Fibroblast of skin of abdomen (primary cell): ENCODE measurements around the gene PTPRD.

Experiments used
- DNase-seq: peaks from one replicate; pipeline ENCODE4 v3.0.0-alpha.2; 2013

The PTPRD gene

DNA sequence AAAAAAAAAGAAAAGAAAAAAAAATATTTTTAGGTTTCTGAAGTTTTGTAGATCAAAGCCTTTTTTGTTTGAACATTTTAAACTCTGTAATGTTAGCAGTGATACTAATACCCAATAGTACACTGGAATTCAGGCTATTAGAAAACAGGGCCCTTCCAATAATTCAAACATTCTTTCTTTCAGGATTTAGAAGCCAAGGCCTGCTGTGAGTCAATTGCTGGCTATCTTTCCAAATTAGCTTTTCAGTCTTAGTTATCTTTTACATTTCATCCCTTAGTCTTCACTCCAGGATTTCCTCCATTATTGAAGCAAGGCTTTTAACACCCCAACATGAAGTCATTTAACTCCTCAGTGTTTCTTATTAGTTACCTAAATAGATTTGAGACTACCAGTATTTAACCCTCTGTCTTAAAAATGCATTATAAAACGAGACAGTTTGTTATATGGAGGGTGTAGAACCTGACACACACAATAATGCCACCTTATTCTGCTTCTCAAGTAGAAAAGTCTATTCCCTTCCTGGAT lies 1861.3 kb downstream of the PTPRD start:
- peak; percentile 50 for DNase-seq

DNA sequence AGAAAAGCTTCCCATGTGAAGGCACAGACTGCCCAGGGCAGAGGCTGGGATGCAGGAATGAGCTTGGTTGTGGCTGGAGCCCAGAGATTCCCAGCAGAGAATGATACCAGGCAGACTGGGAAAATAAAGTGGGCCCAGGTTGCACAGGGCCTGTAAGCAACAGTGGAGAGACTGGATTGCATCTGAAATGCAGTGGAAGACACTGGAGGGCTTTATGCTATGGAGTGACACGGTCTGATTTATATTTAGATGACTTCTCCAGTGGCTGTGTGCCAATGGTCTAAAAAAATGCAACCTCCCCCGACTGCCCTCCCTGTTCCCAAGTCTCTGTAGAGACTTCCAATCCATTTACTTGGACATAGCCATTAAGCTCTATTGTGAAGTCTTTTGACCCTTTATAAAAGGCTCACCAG lies 1862.2 kb downstream of the PTPRD start:
- peak; percentile 76 for DNase-seq

DNA sequence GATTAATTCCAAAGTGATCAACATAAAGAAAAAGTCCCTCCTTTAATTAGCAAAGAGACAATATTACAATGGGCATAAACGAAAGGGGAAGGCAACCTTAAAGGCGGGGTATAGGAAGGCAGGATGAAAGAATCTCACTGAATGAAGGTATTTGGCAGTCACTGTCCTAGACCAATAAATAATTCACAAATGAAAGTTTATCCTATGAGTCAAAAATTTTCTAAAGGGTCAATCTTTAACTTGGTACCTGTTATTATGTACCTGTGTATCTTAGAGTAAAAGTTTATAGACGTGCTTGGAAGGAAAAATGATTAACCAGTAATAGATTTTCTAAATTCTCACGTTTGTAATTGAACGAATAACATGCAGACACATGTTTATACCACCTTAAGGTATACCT lies 1867.5 kb downstream of the PTPRD start:
- DNase-seq: no peak

DNA sequence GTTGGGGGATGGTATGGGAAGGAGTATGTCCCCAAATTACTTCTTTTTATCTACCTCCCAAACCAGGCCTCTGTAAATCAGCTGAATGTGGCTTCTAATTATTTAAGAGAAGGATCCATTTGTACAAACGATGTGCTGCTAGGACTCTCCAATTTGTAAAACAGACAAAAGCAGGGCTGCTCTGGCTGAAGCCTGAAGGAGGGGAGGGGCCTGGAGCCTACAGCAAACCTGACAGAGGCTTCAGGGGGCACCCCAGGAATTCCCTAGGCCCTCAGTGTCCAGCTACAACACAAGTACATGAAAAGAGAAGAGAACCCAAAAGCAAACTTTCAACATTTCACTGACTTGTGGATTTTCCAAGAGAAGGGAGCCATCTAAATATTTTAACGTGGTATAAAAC lies 1873.9 kb downstream of the PTPRD start:
- DNase-seq: no peak

DNA sequence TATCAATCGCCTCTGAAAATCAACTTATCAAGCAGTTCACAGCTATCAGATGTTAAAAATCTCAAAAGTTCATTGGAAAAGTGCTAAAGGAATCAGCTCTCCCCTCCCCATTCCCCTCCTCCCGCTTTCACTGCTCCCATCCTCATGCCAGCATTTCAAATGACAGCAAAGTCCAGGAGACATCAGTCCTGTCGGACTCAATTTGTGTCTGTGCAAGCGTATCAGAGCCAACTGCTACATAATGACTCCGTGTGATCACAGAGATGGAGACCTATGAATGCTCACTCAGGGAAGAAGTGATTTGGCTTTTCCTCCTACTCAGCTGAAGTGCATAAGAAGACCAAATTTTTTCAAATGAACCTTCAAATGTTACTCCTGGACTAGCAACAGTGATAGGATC lies 1876.0 kb downstream of the PTPRD start:
- DNase-seq: no peak

DNA sequence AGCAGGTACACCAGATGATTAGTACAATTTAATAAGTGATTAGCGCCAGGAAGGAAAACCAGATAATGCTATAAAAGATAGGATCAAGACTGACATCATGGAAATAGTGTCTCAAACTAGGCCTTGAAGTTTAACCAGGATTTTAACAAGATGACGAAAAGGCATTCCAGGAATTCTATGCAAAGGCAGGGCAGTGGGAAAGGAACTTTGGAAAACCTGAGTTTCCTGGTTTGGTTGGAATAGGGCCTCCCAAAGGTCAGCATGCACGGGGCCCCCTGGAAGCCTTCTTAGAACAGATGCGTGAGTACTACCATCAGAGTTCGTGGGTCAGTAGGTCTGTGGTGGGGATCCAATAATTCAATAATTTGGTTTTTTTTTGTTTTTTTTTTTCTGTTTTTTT lies 1878.0 kb downstream of the PTPRD start:
- DNase-seq: peak; percentile 66

DNA sequence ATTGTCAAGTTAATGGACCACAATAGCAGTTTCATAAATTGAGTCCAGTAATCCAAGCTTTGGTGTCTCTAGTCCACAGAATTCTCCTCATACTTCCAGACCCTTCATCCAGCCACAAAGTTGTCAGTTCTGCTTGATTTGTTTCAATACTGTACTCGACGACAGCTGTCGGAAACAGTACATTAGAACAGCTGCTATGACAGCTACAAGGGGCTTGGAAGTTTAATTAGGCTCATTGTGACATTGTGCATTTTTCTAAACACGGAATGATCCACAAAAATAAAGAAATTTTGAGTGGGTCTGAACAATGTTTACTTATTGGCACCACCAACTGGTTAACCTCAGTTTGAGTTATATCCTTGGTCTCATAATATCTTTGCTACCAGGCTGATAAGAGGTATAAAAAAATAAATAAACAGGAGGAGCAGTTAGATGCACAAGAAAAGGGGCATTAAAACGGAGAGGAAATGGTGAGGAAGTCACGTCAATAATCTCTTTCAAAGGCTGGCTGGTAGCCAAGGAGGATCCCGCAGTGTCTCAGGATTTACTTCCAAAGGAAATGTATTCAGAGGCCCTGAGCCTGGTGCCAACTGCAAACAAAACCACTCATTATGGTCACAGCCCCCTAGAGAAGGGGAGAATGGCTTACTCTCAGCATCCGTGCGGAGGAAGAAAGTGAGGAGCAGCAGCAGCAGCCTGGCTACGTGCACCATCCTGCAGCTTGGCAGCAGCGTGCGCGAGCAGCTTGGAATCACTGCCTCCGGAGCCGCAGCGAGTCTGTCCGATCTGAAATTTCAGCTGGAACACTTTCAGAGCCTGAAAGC lies 1879.5 kb downstream of the PTPRD start:
- peak; percentile 60 for DNase-seq

DNA sequence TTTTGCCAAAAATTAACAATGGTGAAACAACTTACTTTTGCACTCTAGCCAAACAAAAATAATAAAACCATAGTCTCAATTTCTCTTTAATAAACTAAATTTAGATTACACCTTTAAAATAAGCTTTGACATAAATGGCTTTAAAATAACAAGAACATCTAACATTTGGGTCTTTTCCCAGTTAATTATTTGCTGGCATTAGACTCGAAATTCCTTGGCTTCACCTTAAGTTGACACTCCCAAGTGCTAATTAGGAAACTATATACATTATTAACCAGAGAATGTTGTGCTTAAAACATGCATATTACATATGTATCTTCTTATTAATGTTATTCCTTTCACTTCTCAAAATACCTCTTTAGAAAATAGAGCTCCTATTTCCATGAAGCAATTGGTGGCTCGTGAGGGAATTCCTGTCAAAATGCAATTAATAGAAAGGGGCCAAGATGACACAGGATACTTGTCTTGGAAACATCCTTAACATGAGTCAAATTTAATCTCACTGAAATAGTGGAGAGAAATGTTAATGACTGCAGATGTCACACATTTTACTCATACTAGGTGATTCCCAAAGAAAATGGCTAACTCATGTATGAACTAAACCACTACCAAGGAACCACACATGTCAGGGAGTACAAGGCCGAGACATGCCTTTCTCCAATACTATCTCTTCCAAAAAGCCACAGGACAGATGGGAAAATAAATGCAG lies 1880.3 kb downstream of the PTPRD start:
- peak; percentile 34 for DNase-seq

DNA sequence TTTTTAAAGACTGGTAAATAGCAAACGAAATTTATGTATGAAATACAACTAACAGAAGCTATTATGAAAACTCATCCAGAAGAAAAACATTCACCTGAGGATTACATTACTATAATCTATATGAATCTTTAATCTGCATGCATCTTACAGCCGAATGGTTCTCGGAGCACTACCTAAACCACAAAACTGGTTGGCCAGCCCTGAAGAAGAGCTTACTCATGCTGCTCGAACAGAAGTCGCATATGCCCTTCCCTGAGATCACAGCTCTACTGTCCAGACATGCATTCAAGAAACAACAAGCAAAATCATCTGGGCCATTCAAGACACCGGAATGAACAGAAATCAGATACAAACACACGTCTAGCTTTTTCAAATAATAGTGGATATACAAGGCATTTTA lies 1882.2 kb downstream of the PTPRD start:
- DNase-seq: no peak

DNA sequence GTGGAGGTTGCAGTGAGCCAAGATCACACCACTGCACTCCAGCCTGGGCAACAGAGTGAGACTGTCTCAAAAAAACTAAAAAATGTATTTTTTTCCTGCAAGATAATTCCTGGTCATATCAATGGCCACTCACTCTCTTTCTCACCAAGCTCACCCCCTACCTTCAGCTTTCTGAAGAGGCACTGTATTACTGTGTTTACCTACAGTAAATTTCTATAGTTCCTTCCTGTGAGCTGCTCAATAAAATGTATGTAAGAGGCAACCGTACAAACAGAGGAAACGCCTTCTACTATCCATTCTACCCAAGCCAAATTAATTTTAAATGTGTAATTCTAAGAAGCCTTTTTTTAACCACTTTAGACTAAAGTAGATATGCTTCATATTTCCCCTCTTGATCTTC lies 1883.9 kb downstream of the PTPRD start:
- DNase-seq: no peak

DNA sequence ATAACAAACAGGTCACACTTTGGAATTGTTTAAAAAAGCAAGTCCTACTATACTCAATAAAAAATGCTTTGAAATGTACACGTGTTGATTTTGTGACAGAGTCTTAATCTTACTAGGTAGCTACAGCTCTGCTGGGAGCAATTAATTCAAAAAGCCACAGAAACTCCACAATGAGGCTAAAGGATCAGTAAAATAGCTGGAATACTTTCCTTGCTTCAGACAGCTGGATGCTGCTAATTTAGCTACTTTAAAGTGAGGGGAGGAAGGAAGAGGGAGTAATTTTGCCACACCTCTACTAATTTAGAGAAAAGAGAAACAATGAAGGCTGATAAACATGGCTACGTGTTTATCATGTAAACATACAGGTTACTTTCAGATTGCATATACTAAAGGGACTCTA lies 1885.6 kb downstream of the PTPRD start:
- peak; percentile 32 for DNase-seq

DNA sequence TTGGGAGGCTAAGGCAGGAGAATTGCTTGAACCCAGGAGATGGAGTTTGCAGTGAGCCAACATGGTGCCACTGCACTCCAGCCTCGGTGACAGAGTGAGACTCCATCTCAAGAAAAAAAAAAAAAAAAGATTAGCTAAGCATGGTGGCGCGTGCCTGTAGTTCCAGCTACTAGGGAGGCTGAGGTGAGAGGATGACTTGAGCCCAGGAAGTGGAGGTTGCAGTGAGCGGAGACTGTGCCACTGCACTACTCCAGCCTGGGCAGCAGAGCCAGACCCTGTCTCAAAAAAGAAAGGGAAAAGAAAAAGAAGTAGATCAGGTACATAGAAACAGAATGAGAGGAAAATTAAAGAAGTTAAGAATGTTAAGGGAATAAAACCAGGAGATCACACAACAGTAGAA lies 1886.1 kb downstream of the PTPRD start:
- DNase-seq: no peak

DNA sequence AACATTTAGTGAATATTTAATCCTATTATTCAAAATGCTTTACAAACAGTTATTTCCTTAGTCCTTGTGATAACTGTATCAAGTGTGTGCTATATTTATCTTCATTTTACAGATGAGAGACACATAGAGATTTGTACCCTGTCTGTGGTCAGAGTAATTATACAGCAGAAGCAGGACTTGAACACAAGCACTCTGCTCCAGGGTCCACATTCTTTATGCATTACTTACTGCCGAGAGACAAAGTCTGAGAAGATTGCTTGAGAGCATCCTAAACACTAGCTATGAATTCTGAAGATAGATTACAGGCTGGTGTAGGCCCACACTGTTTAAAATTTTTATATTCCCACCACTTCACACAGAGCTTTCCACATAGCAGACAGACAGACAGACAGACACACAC lies 1887.2 kb downstream of the PTPRD start:
- peak; percentile 51 for DNase-seq

DNA sequence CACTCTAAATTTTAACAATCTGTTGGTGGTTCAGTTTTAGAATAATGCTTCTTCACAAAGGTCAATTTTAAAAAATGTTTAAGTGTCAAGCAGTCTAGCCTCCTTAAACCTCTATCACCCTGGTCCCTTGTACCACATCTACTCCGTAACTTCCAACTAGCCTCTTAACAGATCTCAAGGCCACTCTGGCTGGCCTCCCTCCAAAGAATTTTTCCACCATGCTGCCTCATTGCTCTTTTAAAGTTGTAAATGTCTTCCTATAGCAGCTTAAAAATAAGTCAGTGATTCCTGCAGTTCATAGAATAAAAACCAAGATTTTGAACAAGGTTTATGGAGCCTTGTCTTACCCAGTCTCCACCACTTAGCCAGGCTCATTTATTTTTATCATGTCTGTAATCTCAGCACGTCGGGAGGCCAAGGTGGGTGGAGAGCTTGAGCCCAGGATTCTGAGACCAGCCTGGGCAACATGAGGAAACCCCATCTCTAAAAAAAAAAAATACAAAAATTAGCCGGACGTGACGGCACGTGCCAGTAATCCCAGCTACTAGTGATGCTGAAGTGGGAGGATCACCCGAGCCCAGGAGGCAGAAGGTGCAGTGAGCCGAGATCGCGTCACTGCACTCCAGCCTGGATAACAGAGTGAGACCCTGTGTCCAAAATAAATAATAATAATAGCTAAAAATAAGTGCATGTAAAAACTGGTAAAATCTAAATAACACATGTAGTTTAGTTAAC lies 1888.4 kb downstream of the PTPRD start:
- no peak for DNase-seq

DNA sequence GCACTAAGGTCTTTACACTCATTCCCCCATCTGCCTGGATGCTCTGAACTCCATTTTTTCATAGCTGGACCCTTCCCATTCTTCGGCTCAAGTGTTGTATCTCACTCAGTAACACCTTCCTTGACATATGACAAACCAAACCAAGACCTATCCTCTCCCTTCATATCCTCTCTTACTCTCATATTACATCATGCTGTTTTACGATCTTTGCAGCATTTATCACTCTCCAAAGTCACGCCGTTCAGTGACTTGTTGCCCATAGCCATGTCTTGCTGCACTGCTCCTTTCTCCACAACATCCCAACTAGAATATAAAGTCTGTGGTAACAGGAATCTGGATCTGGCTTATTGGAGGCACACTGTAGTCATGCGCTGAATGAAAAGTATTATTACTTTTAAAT lies 1889.6 kb downstream of the PTPRD start:
- DNase-seq: no peak

DNA sequence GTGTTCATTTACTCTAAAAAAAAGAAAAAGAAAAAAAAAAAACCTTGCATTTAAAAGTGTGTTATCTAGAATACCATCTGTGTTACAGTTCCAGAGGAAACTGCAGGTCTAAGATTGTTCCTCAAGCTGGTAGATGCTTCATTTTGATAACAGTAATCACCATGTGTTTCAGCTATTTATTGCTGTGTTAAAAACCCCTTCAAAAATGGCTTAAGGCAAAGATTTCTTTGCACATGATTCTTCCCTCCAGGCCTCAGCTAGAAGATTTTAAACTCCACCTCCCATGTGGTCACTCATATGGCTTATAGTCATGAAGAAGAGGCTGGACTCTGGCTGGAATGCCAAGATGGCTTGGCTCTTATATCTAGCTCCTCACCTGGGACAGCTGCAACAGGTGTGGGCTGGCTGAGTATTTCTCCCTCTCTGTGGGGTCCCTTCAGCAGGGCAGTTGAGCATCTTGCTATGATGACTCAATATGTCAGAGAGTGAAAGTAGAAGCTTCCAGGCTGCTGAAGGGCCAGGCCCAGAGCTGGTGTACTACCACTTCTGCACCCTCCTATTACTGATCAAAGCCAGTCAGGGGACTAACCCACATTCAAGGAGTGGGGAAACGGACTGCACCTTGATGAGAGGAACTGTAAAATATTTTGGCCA lies 1892.8 kb downstream of the PTPRD start:
- peak; percentile 5 for DNase-seq

DNA sequence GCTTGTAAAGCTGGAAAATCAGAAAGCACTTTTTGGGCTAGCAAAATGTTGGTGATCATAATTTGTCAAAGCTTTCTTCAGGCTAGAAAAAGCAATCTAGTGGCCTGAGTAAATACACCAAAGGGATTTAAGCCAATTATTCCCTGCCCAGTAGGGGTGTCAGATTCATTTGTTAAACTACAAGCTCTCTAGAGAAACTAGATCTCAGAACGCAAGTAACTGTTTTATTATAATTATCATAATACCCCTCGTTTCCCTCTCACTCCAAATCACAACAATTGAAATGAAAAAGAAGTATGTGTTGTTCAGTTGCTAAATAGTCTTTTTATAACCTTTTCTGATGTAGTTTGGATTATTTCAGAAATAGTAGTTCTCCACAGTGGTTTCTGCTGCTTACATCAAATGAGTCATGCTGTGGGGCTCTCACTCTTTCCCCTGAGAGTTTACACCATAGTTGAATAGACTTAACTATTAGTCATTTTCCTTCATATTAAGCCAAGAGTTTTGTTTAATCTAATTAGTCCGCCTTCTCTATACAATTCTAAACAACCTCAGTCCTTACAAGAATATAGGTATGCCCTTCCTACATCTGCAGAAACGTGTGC lies 1894.6 kb downstream of the PTPRD start:
- DNase-seq: peak; percentile 88

DNA sequence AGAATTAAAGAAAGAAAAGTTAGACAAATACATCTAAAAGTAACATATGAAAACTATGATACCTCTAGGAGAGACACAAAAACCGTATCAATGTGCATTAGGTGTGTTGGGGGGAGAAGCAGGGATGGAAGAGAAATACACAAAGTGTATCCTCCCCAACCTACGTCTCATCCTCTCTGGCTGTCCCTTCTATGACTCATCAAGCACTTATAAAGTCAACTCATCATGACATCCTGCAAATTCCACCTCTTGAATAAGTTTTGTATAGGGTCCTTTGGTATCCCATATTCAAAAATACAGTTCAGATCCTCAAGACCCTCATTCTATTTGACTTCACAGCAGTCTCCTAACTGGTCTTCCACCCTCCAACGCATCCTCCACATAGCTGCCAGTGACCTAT lies 1895.7 kb downstream of the PTPRD start:
- DNase-seq: peak; percentile 25

DNA sequence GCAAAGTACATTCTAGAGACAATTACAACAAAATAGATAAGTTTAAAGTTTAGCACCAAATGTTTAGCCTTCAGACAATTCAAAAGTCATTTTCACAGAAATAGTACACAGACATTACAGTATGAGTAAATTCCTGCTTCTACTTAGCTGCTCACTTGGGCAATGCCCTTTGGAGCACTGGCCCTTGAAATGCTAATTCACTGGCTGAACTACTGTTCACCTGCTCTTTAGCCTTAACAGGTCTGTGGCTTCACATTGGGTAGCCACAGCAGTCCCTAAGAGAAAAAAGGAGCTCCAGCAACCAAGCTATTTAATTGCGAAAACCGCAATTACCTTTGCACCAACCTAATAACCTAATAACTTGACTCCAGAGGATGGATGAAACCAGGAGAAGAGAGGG lies 1897.0 kb downstream of the PTPRD start:
- DNase-seq: no peak

DNA sequence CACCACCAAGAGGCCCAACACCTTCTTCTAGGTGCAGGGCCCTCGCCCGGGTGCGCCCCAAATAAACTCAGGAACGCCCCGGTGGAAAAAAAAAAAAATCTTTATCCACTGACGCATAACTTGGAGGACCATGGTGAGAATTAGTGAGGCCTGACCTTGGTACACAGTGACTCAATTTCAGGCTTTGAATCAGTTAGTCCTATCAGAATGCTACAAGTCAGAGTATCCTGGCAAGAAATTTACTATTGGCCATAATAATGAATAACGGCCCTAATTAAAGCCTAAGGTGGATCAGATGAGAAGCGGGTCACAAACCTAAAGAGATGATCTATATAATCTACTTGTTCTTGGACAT lies 1899.0 kb downstream of the PTPRD start:
- DNase-seq: no peak

DNA sequence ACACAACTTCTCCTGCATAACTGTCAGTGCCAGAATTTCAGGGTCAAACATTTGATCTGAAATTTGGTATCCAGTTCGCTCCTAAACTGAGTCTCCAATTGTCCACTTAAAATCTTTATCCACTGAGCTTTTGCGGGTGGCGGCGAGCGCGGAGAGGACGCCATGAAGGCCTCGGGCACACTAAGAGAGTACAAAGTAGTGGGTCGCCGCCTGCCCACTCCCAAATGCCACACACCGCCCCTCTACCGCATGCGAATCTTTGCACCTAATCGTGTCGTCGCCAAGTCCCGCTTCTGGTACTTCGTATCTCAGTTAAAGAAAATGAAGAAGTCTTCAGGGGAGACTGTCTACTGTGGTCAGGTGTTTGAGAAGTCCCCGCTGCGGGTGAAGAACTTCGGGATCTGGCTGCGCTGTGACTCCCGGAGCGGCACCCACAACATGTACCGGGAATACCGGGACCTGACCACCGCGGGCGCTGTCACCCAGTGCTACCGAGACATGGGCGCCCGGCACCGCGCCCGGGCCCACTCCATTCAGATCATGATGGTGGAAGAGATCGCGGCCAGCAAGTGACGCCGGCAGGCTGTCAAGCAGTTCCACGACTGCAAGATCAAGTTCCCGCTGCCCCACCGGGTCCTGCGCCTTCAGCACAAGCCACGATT lies 1899.5 kb downstream of the PTPRD start:
- DNase-seq: no peak

DNA sequence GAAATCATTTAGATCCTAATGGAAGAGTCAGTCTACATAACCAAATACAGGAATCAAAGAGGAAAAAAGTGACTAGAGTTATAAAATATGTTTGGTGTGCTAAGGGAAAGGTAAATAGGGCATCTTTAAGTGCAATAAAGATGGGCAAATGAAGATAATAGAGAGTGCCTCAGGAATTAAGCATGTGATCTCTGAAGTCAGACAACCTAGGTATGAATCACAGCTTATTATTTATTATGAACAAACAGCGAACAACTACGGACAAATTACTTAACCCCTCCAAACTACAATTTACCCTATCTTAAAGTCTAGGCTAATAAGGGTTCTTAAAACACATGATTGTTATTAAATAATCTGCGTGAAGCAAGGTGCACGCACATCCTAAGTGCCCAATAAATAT lies 1903.1 kb downstream of the PTPRD start:
- no peak for DNase-seq
